Adrenal gland (tissue), 12 donors: ENCODE data around the gene EFHC1. TPM values are rescaled to one million over a fixed set of nuclear protein-coding genes. Genes with fewer than 3 reads are reported as not detected.

Source experiments
- DNase-seq, 7 donors: peaks; one replicate each; pipeline ENCODE4 v3.0.0-alpha.2; 2019 to 2020
- H3K27ac ChIP-seq, 5 donors: fragments of 200-600 bp; sonication (generic) in 4 of 5; 1 replicate in 3 of 5; 2 replicates in 2 of 5; pipeline versions ENCODE4 v1.5.1 to v1.8.0; 2016 to 2020; ENCODE audit warnings: mild to moderate bottlenecking in 1 of 5
- H3K27me3 ChIP-seq: fragments of 200-600 bp; 2 replicates; pipeline ENCODE4 v1.8.0; 2021
- H3K36me3 ChIP-seq, 2 donors: fragments of 200-600 bp; replicated peaks in 1 of 2; 1 replicate in 1 of 2; 2 replicates in 1 of 2; pipeline versions ENCODE4 v1.5.1 to v1.8.0; 2018 to 2022
- H3K4me1 ChIP-seq, 2 donors: fragments of 200-600 bp; replicated peaks in 1 of 2; 1 replicate in 1 of 2; 2 replicates in 1 of 2; pipeline versions ENCODE4 v1.5.1 to v1.8.0; 2018 to 2021
- H3K4me3 ChIP-seq, 4 donors: fragments of 200-600 bp; sonication (generic) in 3 of 4; one replicate each; pipeline ENCODE4 v1.5.1; 2016 to 2018
- H3K9me3 ChIP-seq, 3 donors: fragments of 200-600 bp; sonication (generic) in 1 of 3; replicated peaks in 1 of 3; 1 replicate in 2 of 3; 2 replicates in 1 of 3; pipeline versions ENCODE4 v1.5.1 to v1.8.0; 2016 to 2021
- CTCF ChIP-seq, 6 experiments: fragments of 450-650 bp in 4 of 6; fragments of 200-600 bp in 2 of 6; sonication (generic) in 1 of 6; IDR thresholded peaks; 1 replicate in 5 of 6; 2 replicates in 1 of 6; pipeline versions ENCODE4 v1.5.1 to v1.8.0; 2016 to 2021; ENCODE audit warnings: antibody characterized with exemption in 6 of 6, mild to moderate bottlenecking in 2 of 6, moderate library complexity in 1 of 6
- POLR2A ChIP-seq, 2 donors: fragments of 450-650 bp; IDR thresholded peaks; one replicate each; pipeline ENCODE4 v1.6.1; 2017; ENCODE audit warnings: antibody characterized with exemption in 2 of 2, mild to moderate bottlenecking in 2 of 2, moderate library complexity in 1 of 2
- WGBS, 4 donors: extraction: QIAGEN DNeasy Blood & Tissue Kit in 2 of 4; methylation state at CpG; one replicate each; pipeline versions ENCODE4 v1.1.5 to v1.1.7; 2013 to 2017; 5-methylcytosine and 5-hydroxymethylcytosine counted together
- intact Hi-C, 2 donors: fragments of 100-400 bp; cut with DNase I; formaldehyde crosslinking; loops; one replicate each; pipeline versions ENCODE4 v1.14.1 to v1.15.0; 2022 to 2023
- polyA plus RNA-seq, 3 donors: library from polyadenylated mRNA; stranded (reverse); fragments of 200-250 nt in 2 of 3; fragments of 350-450 nt in 1 of 3; fragmentation: Illumina TruSeq in 1 of 3; extraction: RNeasy Lipid Tissue Mini Kit (QIAGEN cat#74804) in 1 of 3; gene quantifications; one replicate each; pipeline ENCODE4 v1.2.3, GENCODE V29; 2013 to 2014
- total RNA-seq, 9 donors: library from RNA; depleted of rRNA in 4 of 9; stranded (reverse); fragments of >200 nt in 4 of 9; fragments of 120-200 nt in 1 of 9; fragmentation: NEBNext Ultra II Directional in 1 of 9; extraction: Animal tissue kit (Norgen Biotek cat#: 25700) in 1 of 9; gene quantifications; one replicate each; pipeline versions ENCODE4 v1.1.0 to v1.2.4, GENCODE V29; 2013 to 2023
- donor health status: healthy with polysubstance abuse.
- donor health status: Bipolar disorder and iron deficiency.
- donor health status: DM: yes; HTN: yes; CAD: no.
- donor health status: DM: no; HTN: no; CAD: no.
- donor health status: DM: no; HTN: no; CAD: no.
- donor health status: DM: yes; HTN: yes; CAD: no.

EFHC1 gene
- total and polyA plus RNA-seq, 12 donors = 4.0 to 47.9 (median 16.8) TPM

GRCh38 chr6:52474173-52474572, 54.0 kb downstream of the EFHC1 start:
- no peak for DNase-seq
- intact Hi-C loops = no loop called here
- WGBS, 4 donors = 96 to 98% (median 97%) methylated on average over 4 of the region's 4 CpGs
- H3K36me3 ChIP-seq = no peaks in the 10 kb centered on the region
- H3K27me3 ChIP-seq = no peaks in the 10 kb centered on the region
- no peaks in the 10 kb centered on the region for H3K9me3 ChIP-seq
- H3K4me1 ChIP-seq = no peaks in the 10 kb centered on the region
- no peak overlapping the region for H3K27ac ChIP-seq
- no peak for TF ChIP-seq CTCF (IDR thresholded peaks at IDR 0.05)
- TF ChIP-seq POLR2A (IDR thresholded peaks at IDR 0.05) = no peak
- no peak overlapping the region for H3K4me3 ChIP-seq

- H3K27ac ChIP-seq = no peak overlapping the region
- no peaks in the 10 kb centered on the region for H3K36me3 ChIP-seq
- H3K4me1 ChIP-seq = no peaks in the 10 kb centered on the region
- WGBS, 4 donors = 69 to 88% (median 83%) methylated on average over 2 of the region's 2 CpGs
- no peak for DNase-seq
- no peak overlapping the region for H3K4me3 ChIP-seq
- TF ChIP-seq CTCF (IDR thresholded peaks at IDR 0.05) (no peak), POLR2A (IDR thresholded peaks at IDR 0.05) (no peak)
- H3K9me3 ChIP-seq = no peaks in the 10 kb centered on the region
- intact Hi-C loops = no loop called here
- H3K27me3 ChIP-seq = no peaks in the 10 kb centered on the region
These were observed 55.2 kb downstream of the EFHC1 start for GRCh38 chr6:52475307-52475706.

- intact Hi-C loops = no loop called here
- Histone ChIP-seq H3K9me3 (no peaks in the 10 kb centered on the region), H3K27ac (no peak overlapping the region), H3K27me3 (no peaks in the 10 kb centered on the region), H3K36me3 (no peaks in the 10 kb centered on the region), H3K4me3 (no peak overlapping the region), H3K4me1 (no peaks in the 10 kb centered on the region)
- no peak for DNase-seq
- TF ChIP-seq POLR2A (IDR thresholded peaks at IDR 0.05) = no peak
- TF ChIP-seq CTCF (IDR thresholded peaks at IDR 0.05) = no peak
- WGBS, 4 donors = 87 to 95% (median 88%) methylated on average over 7 of the region's 7 CpGs
These were observed 62.9 kb downstream of the EFHC1 start for GRCh38 chr6:52482903-52483670.

- DNase-seq = no peak
- Histone ChIP-seq H3K27ac (no peak overlapping the region), H3K36me3 (no peaks in the 10 kb centered on the region), H3K27me3 (no peaks in the 10 kb centered on the region), H3K4me3 (no peak overlapping the region), H3K9me3 (no peaks in the 10 kb centered on the region), H3K4me1 (no peaks in the 10 kb centered on the region)
- intact Hi-C loops = no loop called here
- TF ChIP-seq CTCF (IDR thresholded peaks at IDR 0.05) (no peak), POLR2A (IDR thresholded peaks at IDR 0.05) (no peak)
- WGBS, 4 donors = 86 to 92% (median 91%) methylated on average over 3 of the region's 3 CpGs
These were observed 63.5 kb downstream of the EFHC1 start for GRCh38 chr6:52483671-52484003.
